ENCODE data around the gene CABLES1. TPM values are rescaled to one million over a fixed set of nuclear protein-coding genes. Genes with fewer than 3 reads are reported as not detected.

The CABLES1 gene
- total RNA-seq, 2 donors from 2014 or later = 4.2 to 11.9 TPM

DNA sequence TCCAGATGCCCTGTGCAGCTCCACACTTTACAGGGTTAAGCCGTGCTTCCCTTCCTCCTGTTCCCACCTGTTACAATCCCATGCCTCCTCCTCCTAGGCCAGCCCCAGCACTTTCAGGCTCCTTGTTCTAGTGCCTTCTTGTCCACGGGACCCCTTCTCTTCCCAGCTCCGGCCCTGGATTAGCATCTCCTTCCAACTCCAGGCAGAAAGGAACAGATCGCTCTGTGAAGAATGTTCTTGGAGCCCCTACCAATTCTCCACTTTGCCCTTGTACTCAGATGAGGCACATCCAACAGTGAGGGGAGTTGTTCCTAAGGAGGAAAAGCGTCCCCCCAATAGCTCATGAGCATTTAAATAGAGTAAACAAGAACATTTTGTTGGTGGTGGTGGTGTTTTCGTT is 72.7 kb downstream of the CABLES1 start:
- Histone ChIP-seq H3K36me3 (replicated peaks in 1 of 2; ENCODE audit: insufficient read depth in 1 of 2, low read depth in 2 of 2) (no peaks in the 10 kb centered on the region), H3K9me3 (peaks cover 0 to 7% (median 0%) of the 10 kb centered on the region in 3 donors), H3K4me1 (no peaks in the 10 kb centered on the region), H3K27ac (no peak overlapping the region), H3K27me3 (no peaks in the 10 kb centered on the region), H3K4me3 (no peak overlapping the region)
- ATAC-seq = no peak
- intact Hi-C loops (cut with DNase I) = no loop called here
- WGBS, 2 donors = 90 to 96% methylated on average over 6 of the region's 6 CpGs
- DNase-seq = no peak
- TF ChIP-seq, protein P1, sequence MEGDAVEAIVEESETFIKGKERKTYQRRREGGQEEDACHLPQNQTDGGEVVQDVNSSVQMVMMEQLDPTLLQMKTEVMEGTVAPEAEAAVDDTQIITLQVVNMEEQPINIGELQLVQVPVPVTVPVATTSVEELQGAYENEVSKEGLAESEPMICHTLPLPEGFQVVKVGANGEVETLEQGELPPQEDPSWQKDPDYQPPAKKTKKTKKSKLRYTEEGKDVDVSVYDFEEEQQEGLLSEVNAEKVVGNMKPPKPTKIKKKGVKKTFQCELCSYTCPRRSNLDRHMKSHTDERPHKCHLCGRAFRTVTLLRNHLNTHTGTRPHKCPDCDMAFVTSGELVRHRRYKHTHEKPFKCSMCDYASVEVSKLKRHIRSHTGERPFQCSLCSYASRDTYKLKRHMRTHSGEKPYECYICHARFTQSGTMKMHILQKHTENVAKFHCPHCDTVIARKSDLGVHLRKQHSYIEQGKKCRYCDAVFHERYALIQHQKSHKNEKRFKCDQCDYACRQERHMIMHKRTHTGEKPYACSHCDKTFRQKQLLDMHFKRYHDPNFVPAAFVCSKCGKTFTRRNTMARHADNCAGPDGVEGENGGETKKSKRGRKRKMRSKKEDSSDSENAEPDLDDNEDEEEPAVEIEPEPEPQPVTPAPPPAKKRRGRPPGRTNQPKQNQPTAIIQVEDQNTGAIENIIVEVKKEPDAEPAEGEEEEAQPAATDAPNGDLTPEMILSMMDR (IDR thresholded peaks at IDR 0.05) = no peak
- TF ChIP-seq POLR2A (IDR thresholded peaks at IDR 0.05) = no peak

DNA sequence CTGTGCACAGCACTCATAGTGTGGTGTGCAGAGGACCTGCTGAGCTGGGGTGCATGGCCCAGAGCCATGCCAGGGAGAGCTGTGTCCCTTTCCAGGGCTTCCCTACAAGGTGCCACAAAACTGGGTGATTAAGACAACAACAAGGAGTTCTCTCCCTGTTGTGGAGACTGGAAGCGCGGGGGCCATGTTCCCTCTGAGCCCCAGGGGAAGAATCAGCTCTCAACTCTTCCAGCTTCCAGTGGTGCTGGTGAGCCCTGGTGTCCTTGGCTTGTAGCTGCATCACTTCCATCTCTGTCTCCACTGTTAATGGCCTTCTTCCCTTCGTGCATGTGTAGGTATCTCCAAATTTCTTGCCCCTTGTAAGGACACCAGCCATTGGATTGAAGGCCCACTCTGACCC is 73.3 kb downstream of the CABLES1 start:
- DNase-seq (no peak), ATAC-seq (no peak)
- Histone ChIP-seq H3K36me3 (replicated peaks in 1 of 2; ENCODE audit: insufficient read depth in 1 of 2, low read depth in 2 of 2) (no peaks in the 10 kb centered on the region), H3K27ac (no peak overlapping the region), H3K9me3 (peaks cover 0 to 7% (median 0%) of the 10 kb centered on the region in 3 donors), H3K4me3 (no peak overlapping the region), H3K4me1 (no peaks in the 10 kb centered on the region), H3K27me3 (no peaks in the 10 kb centered on the region)
- intact Hi-C loops (cut with DNase I) = no loop called here
- 83 to 98% methylated on average over 3 of the region's 3 CpGs for WGBS, 2 donors
- TF ChIP-seq, protein P1 (IDR thresholded peaks at IDR 0.05) = no peak
- no peak for TF ChIP-seq POLR2A (IDR thresholded peaks at IDR 0.05)

DNA sequence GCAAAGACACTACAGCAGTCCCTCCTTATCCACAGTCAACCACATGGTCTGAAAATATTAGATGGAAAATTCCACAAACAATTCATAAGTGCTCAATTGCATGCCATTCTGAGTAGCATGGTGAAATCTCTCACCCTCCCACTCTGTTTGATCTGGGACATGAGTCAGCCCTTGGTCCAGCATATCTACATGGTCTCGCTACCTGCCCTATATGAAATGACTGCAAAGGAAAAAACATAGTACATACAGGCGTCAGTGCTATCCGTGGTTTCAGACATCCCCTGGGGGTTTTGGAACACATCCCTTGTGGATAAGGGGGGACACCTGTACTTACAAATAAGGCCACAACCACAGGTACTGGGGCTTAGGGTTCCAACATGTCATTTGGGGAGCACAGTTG is 73.7 kb downstream of the CABLES1 start:
- 84 to 85% methylated on average over 3 of the region's 3 CpGs for WGBS, 2 donors
- Histone ChIP-seq H3K4me1 (no peaks in the 10 kb centered on the region), H3K36me3 (replicated peaks in 1 of 2; ENCODE audit: insufficient read depth in 1 of 2, low read depth in 2 of 2) (no peaks in the 10 kb centered on the region), H3K9me3 (peaks cover 0 to 7% (median 0%) of the 10 kb centered on the region in 3 donors), H3K27me3 (no peaks in the 10 kb centered on the region), H3K4me3 (no peak overlapping the region), H3K27ac (no peak overlapping the region)
- DNase-seq (no peak), ATAC-seq (no peak)
- intact Hi-C loops (cut with DNase I) = no loop called here
- TF ChIP-seq, protein P1 (IDR thresholded peaks at IDR 0.05) = no peak
- TF ChIP-seq POLR2A (IDR thresholded peaks at IDR 0.05) = no peak

DNA sequence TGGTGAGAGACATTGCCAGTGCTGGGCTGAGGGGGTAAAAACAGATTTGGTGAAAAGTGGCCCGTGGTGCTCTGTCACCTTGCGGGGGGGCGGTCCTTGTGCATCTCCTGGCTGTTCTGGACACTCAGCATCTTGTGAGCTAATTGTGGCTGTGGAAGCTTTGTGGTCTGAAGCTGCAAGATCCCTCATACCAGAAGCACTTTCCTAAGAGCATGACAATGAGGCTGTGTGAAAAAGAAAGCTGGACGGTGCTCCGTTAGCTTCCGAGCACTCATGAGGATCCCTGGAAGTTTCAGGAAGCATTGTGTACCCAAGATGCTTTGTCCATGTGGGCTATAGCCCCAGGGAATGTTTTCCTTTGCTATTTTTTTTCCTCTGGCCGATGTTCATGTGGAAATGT is 74.5 kb downstream of the CABLES1 start:
- intact Hi-C loops (cut with DNase I) = no loop called here
- TF ChIP-seq POLR2A (IDR thresholded peaks at IDR 0.05) = no peak
- TF ChIP-seq, protein P1 (IDR thresholded peaks at IDR 0.05) = no peak
- H3K27ac ChIP-seq = no peak overlapping the region

DNA sequence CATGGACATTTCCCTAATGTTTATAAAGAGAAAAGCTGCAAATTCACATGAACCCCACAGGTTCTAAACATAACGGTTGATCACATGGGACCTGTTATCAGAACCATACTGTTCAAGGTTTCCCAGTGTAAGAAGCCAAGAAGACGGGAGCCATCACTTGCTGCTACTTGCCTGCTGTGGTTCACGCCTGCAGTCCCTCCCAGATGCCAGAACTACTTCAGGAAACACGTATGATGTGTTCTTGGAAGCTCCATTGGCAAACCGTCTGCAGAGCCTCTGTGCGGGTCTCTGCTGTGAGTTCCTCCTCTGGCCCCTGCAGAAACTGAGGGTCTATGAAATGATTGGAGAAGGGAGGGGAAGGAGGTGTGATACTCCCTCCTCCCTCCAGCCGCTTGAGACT is 75.2 kb downstream of the CABLES1 start:
- ATAC-seq (no peak), DNase-seq (no peak)
- WGBS, 2 donors = 71 to 80% methylated on average over 7 of the region's 7 CpGs
- intact Hi-C loops (cut with DNase I) = no loop called here
- Histone ChIP-seq H3K36me3 (replicated peaks in 1 of 2; ENCODE audit: insufficient read depth in 1 of 2, low read depth in 2 of 2) (no peaks in the 10 kb centered on the region), H3K4me3 (no peak overlapping the region), H3K4me1 (no peaks in the 10 kb centered on the region), H3K9me3 (peaks cover 0 to 7% (median 0%) of the 10 kb centered on the region in 3 donors), H3K27ac (no peak overlapping the region), H3K27me3 (no peaks in the 10 kb centered on the region)
- TF ChIP-seq, protein P1 (IDR thresholded peaks at IDR 0.05) = no peak
- TF ChIP-seq POLR2A (IDR thresholded peaks at IDR 0.05) = no peak

More for the DNA sequence above, 74.5 kb downstream of the CABLES1 start:
- H3K4me1 ChIP-seq = no peaks in the 10 kb centered on the region
- H3K27me3 ChIP-seq = no peaks in the 10 kb centered on the region
- no peaks in the 10 kb centered on the region for H3K36me3 ChIP-seq (replicated peaks in 1 of 2; ENCODE audit: insufficient read depth in 1 of 2, low read depth in 2 of 2)
- H3K9me3 ChIP-seq = peaks cover 0 to 7% (median 0%) of the 10 kb centered on the region in 3 donors
- no peak for ATAC-seq
- no peak for DNase-seq
- WGBS, 2 donors = 90 to 97% methylated on average over 7 of the region's 7 CpGs
- H3K4me3 ChIP-seq = no peak overlapping the region
